GM19238 (cell line): ENCODE measurements around the gene MYO3B.
"Not testable (repeated sequence)": the region's sequence is repeated elsewhere in the genome, so short reads cannot be mapped to it uniquely, and the experiment has no call there.

Source experiments
- DNase-seq: peaks from one replicate; pipeline ENCODE4 v3.0.0; 2011; ENCODE audit warnings: low spot score; ENCODE audit not compliant: insufficient read length

MYO3B gene

GRCh38 chr2:170605862-170606261 is 427.9 kb downstream of the MYO3B start:
- no peak for DNase-seq

GRCh38 chr2:170607171-170607570 is 429.2 kb downstream of the MYO3B start:
- DNase-seq: no peak

- DNase-seq: no peak
Measured at GRCh38 chr2:170610615-170611014, 432.7 kb downstream of the MYO3B start.

- not testable (repeated sequence) for DNase-seq
Measured at GRCh38 chr2:170618948-170619347, 441.0 kb downstream of the MYO3B start.

GRCh38 chr2:170635094-170635493 is 457.1 kb downstream of the MYO3B start:
- not testable (repeated sequence) for DNase-seq

DNA sequence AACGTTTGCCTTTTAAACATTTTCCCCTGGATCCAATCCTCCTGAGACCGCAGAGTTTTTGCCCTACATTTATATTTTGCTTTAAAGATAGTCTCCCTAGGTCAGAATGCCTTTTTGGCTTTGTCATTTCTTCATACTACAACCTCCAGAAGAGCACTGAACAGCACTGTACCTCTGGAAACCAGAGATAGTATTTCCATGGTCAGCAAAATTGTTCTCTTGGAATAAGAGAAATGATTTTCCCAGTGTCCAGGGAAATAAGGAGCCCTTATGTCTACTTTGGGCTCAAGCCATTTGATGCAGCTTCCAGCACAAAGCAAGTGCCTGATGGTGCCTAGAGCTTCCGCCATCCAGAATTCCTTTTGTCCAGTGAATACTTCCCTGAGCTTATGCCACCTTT is 461.7 kb downstream of the MYO3B start:
- DNase-seq: no peak

GRCh38 chr2:170641961-170642360 is 464.0 kb downstream of the MYO3B start:
- no peak for DNase-seq

GRCh38 chr2:170643346-170643745 is 465.4 kb downstream of the MYO3B start:
- no peak for DNase-seq

DNA sequence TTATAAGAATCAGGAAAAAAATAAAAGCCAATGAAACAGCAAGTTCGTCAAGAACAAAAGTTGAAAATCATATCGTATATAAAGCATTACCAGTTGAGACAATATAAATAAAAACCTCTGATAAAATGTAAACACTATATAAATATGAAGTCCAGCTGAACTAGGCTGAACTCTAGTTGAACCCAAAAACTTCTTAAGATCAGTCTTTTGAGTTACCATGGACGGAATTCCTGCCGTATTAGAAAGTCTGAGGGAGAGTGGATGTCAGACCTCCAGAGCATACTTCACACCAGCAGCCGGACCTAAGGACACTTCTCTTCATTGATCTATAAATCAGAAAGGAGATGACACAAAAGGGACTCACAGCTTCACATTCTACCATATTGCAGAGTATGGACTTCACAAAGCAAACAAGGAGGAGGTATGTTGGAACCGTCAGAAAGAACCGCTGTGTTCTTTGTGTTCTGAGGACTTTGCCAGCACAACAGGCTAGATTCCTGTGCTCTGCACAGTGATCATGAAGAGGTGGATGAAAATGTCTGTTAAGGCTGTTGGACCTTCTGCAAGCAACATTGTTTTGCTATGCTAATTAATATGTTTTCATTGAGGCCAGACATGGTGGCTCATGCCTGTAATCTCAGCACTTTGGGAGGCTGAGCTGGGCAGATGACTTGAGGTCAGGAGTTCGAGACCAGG is 469.9 kb downstream of the MYO3B start:
- no peak for DNase-seq

DNA sequence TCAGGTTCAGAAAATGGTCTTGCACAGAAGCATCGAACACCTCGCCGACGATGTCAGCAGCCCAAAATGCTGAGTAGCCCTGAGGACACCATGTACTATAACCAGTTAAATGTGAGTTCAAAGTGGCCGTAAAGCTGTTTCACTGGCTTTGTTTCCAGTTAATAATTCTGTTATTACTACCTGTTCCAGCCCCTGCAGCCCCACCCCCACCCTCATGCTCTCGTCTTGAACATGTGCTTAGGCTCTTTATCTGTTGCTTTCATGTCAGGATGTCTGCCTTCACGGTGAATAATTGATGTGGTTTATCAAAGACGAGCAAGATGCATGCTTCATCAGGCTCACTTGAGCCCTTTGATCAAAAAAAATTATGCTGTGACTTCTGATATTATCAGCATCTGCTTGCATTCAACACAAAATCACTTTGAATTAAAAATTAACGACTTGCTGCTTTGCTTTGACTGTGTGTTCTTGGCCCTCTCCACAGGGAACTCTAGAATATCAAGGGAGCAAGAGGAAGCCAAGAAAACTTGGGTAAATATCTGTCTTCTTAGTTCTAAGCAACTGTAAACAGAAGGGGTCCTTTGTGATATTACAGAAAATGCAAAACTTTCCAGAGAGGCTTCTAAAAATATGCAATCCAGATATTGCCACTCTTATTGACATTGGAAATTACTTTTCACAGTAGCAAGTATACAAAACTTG is 473.8 kb downstream of the MYO3B start:
- no peak for DNase-seq

DNA sequence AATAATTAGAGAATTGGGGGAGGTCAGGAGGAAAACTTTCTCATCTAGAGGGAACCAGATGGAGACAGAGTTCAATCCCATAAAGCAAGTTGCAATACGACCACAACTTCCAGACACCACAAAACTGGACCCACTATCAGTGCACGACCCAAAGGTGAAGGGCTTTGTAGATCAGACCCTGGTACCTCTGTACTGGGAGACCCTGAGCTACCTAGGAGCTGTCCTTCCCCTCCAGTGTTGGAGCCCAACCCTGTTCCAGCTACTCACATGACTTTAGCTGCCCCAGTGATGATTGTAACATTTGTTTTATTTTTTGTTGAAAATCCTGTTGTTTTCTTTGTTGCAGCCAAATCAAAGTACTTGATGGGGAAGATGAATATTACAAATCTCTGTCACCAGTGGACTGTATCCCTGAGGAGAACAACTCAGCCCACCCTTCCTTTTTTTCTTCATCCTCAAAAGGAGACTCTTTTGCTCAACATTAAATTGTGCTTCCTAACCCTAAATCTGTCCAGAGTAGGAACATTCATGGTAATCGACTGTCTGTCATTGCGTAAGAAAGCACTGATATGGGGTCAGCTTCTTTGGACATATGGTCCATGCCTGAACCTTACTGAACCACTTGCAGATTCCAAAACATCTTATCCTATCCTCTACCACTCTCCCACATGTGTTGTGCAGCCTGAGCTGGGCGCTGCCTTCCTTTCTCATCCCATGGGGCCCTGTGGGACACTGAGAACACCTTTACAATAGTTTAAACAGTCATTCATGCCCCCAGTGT is 474.9 kb downstream of the MYO3B start:
- no peak for DNase-seq

GRCh38 chr2:170656669-170657068 is 478.7 kb downstream of the MYO3B start:
- DNase-seq: no peak

- no peak for DNase-seq
Measured at GRCh38 chr2:170660409-170660808, 482.5 kb downstream of the MYO3B start.

GRCh38 chr2:170665743-170666142 is 487.8 kb downstream of the MYO3B start:
- no peak for DNase-seq

DNA sequence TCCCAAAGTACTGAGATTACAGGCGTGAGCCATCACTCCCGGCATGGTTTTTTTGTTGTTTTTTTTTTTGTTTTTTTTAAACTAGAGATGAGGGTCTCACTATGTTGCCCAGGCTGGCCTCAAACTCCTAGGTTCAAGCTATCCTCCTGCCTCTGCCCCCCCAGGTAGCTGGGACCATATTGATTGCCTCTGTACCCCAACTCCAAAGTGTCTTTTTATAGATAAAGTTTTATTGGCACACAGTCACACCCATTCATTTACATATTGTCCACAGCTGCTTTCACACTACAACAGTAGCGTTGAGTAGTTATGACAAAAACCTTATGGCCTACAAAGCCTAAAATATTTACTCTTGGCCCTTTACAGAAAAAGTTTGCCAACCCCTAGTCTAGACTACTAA is 492.0 kb downstream of the MYO3B start:
- no peak for DNase-seq

DNA sequence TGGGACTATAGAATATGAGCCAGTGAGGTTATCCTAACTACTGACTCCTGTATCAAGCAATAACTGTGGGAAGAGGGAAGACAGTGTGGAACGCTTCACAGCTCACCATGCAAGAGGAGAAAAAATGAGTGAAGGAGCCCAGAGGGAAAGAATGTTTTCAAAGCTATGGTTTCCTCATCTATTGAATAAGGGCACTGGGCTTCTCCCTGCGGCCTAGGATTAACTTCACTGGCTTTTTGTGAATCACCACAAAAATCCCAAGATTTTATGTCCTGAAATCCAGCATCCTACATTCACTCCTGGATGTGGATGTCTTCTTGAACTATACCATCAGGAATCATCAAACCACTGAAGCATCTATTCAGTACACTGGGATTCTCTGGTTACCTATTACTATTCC is 492.7 kb downstream of the MYO3B start:
- no peak for DNase-seq

GRCh38 chr2:170671079-170671478 is 493.1 kb downstream of the MYO3B start:
- DNase-seq: no peak

GRCh38 chr2:170674282-170674681 is 496.3 kb downstream of the MYO3B start:
- DNase-seq: not testable (repeated sequence)

- DNase-seq: no peak
Measured at GRCh38 chr2:170675701-170676100, 497.8 kb downstream of the MYO3B start.

DNA sequence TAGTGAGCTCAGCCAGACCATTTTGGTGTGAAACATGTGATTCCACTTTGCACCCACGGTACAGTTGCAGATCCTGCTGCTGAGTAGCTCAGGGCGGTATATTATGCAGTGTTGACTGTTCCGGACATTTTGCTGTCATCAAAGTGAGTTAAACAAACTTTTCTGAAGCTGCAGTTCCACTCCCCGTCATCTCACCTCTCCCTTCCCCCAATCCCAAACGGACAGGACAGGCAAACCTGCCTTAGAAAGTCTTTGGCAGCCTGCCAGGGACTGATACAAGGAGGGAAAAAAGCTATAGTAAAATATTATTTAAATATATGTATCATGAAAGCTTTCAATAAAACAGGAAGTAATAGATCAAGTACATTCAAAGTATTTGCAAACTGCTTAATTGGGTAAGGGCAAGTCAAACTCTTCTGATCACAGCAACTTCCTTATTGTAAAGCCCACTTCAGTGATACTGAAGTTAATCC is 501.7 kb downstream of the MYO3B start:
- no peak for DNase-seq

DNA sequence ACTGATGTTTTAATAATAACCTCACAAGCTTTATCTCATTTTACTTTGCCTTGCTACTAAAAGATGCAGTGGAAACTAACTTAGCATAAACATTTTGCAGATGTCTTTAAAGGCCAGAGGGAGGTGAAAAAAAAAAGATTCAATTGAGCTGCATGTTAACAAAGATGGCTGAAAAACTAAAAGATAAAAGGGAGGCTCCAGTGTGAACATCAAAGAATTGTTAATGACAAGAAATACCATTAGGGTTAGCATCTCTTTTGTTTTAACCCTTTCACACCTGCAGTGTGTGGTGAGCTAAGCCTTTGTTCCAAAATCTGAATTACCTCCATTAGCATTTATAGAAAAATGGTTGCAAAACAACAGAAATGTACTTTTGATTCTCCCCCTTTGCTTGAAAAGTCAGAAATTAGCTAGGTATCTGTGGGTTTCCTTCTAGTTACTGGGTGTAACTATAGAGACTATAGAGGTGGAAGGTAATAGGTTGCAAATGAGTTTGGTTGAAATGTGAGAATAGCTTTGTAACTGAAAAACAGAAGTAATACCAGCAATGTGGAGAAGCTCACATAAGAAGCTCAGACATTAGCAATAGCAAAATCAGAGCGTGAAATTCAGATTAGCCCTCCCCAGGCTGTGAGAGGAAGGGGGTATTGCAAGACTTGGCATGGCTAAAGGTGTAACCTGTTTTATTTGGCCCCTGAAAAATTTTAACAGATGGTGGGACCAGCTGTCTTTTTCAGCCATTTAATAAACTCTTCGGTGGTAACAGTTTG is 502.4 kb downstream of the MYO3B start:
- DNase-seq: peak; percentile 10
